Retinal pigment epithelial cell (primary cell): Measurements from ENCODE around the gene UBE2D4.

Experiments used
- DNase-seq: peaks from one replicate; pipeline ENCODE4 v3.0.0-alpha.2; 2010; ENCODE audit warnings: low read depth
- H3K4me3 ChIP-seq: 2 replicates; pipeline ENCODE4 v1.5.1; 2011; ENCODE audit warnings: mild to moderate bottlenecking, low read length, control low read depth, moderate library complexity
- TF ChIP-seq, protein P1 (sequence below): conservative IDR thresholded peaks from 2 replicates; pipeline ENCODE4 v1.5.1; 2011; ENCODE audit warnings: low read depth, low read length, control low read depth, inconsistent platforms

UBE2D4 gene

DNA sequence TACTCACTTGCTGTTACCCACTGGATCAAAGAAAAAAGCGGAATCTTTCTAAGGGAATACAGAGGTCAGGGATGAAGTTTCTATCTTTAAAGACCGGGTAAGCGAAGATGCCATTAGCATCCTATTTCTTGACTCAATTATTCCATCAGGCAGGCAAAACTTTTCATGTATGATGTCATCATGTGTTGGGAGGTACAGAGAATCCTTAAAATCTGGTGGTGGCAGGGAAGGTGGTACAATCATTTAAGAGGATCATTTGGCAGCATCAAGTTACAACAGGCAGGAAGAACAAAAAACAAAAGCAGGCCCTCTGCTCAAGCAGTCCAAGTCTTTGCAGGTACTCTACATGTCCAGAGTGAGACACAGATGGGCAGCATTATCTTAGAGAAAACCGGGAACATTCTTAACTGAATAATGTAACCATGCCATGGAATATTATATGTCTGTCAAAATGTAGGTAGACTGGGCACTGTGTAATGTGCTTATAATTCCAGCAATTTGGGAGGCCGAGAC is 23.6 kb upstream of the UBE2D4 start:
- TF ChIP-seq, protein P1, sequence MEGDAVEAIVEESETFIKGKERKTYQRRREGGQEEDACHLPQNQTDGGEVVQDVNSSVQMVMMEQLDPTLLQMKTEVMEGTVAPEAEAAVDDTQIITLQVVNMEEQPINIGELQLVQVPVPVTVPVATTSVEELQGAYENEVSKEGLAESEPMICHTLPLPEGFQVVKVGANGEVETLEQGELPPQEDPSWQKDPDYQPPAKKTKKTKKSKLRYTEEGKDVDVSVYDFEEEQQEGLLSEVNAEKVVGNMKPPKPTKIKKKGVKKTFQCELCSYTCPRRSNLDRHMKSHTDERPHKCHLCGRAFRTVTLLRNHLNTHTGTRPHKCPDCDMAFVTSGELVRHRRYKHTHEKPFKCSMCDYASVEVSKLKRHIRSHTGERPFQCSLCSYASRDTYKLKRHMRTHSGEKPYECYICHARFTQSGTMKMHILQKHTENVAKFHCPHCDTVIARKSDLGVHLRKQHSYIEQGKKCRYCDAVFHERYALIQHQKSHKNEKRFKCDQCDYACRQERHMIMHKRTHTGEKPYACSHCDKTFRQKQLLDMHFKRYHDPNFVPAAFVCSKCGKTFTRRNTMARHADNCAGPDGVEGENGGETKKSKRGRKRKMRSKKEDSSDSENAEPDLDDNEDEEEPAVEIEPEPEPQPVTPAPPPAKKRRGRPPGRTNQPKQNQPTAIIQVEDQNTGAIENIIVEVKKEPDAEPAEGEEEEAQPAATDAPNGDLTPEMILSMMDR = no peak
- no peak for DNase-seq
- H3K4me3 ChIP-seq = no peak overlapping the region

DNA sequence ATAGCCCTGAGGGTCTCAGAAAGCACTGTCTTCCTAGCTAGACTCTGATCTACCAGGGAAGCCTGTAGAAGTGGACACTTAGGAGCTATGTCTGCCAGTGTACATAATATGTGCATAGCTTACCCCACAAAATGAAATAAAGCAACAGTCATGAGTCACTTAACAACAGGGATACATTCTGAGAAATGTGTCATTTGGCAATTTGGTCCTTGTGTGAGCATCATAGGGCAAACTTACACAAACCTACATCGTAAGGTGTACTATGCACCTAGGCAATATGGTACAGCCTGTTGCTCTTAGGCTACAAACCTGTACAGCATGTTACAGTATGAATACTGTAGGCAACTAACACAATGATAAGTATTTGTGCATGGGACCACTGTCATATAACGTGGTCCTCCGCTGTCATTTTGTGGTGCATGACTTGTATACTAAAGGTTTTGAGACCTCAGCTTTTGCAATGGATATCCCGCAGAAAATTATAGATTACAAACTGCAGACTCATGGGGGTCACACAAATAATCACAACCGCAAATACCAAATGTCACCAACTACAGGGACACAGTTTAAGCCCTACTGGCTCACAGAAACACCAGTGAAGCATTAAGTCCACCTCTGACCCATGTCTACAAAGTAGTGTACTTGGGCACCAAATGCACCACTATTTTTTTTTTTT is 21.6 kb upstream of the UBE2D4 start:
- no peak for DNase-seq
- TF ChIP-seq, protein P1 = no peak
- H3K4me3 ChIP-seq = peak overlapping the region; percentile 75

DNA sequence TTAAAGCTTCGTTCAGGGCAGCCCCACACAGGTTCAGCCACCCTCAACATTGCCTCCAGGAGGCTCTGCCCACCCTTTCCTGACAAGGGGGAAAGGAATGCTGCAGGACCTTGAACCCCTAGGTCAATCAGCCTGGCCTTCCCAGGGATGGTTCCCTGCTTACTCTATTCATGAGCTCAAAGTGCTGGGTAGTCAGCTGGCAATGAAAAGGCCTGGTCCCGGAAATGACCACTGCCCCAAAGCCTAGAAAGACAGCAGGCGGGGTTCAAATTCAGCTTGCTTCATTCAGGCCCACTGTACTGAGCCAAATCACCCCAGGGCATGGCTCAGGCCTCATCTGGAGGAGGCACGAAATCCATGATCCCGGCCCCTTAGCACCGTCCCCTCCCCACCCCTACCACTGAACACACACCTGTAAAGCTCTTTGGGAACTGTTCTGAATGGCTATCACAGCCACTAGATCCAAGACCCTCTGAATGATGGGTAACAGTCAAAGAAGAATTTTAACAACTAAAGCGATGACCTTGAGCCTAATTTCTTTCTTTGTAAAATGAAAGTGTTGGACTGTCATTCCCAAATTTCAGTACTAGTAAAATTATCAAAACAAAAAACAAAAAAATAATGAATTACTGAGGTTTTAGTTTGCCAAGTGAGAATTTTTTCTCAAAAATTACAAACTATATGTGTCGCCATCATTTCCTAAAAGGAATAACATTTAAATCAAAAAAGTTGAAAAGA is 20.9 kb upstream of the UBE2D4 start:
- no peak for DNase-seq
- TF ChIP-seq, protein P1 = no peak
- H3K4me3 ChIP-seq = peak overlapping the region; percentile 75

DNA sequence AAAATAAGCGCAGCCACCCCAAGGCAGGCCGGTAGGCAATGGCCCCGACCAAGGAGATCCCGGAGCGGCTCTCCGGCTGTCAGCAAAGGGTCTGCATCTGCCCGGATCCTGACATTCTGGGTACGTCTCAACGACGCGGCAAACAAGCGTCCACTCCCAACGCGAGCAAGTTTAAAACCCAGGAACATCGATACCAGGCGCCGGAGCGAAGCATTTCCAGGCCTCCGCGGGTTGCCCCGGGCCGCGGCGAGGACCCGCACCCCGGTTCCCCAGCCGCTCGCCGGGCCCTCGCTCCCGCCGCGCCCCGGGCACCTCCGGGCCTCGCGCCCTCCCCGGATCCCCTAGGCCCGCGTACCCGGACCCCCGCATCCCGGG is 20.3 kb upstream of the UBE2D4 start:
- DNase-seq = no peak
- H3K4me3 ChIP-seq = peak overlapping the region; percentile 75
- TF ChIP-seq, protein P1 = no peak

DNA sequence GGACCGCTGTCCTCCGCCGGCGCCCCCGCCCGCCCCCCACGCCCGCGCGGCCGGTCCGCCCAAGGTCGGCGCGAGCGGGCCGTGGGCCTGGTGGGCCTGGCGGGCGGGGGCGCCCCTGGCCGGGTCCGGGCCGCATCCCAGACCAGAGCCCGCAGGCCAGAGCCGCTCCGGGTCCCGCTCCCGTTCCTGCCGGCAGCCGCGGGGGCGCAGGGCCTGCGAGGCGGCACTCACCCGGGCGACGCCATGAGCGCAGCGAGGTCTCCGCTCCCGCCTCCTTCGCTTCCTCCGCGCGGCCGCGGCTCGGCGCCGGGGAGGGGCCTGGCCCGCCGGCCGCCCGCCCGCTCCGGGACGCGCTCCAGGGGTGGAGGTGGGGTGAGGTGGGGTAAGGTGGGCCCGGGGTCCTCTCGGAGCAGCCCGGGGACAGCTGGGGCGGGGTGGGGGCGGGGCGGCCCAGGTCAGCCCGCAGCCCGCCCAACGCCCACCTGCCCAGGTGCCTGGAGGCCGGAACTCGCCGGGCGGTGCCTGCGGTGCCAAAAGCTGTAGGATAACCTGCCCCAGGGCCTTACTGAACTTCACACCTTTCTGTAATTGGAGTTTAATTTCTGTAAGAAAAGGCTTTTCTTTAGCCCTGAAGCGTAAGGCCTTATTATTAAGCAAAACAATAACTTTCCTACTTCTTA is 19.8 kb upstream of the UBE2D4 start, which contains the start of gene URGCP:
Gene URGCP, minus strand, starts transcription at position 266 of the 680 bp plus-strand sequence. Its CDS starts 21 bp downstream, at position 245.
- H3K4me3 ChIP-seq = peak within 1 kb of the TSS; percentile 75
- TF ChIP-seq, protein P1 = no peak
- DNase-seq = no peak

DNA sequence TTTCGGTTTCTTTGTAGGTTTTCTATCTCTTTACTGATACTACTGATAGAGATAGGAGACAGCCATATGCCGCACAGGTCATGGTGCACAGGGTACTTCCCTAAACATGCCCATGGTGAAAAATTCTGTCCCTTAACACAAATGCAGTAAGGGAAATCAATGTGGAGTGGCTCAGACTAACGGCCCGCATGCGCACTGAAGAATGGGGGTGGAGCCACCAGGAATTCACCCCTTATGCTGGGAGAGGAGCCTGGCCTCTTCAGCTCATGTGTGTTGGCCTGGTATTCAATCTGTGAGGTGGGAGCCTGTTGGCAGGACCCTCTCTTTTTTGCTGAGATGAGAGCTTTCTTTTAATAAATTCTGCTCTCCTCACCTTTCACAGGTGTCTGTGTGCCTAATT is 11.4 kb upstream of the UBE2D4 start:
- no peak overlapping the region for H3K4me3 ChIP-seq
- no peak for DNase-seq
- TF ChIP-seq, protein P1 = no peak
